HepG2 (cell line): ENCODE results near the gene PLIN5. TPM values are rescaled to one million over a fixed set of nuclear protein-coding genes. Genes with fewer than 3 reads are reported as not detected.

Source experiments
- ATAC-seq: fragments of 200-7000 bp; cut with Tn5 transposase; 3 replicates; pipeline ENCODE4 v1.9.1; 2020; ENCODE audit warnings: mild to moderate bottlenecking, moderate library complexity
- BruUV-seq: library from RNA; stranded (reverse); fragments of 400-500 nt; replicated peaks from 2 replicates; lab custom pipeline; 2021; lab: Mats Ljungman, UMichigan
- CTCF ChIA-PET: fragments of 300-600 bp; formaldehyde crosslinking; extraction: SDS; loops from one replicate; lab custom pipeline; 2021; ENCODE audit warnings: low total read pairs, inconsistent platforms, low intra/inter-chr PET ratio; lab: Yijun Ruan, JAX
- POLR2A ChIA-PET: fragments of 350-600 bp; sonication (Branson Sonifier 250); formaldehyde crosslinking; loops from one replicate; lab custom pipeline; 2020; ENCODE audit warnings: antibody characterized with exemption, inconsistent platforms; lab: Yijun Ruan, JAX
- DNase-seq: peaks from one replicate; pipeline ENCODE4 v3.0.0-alpha.2; 2015; ENCODE audit warnings: low spot score
- FAIRE-seq: peaks from 3 replicates; lab custom pipeline; 2011; peaks lifted over from hg19 to GRCh38; lab: Jason Lieb, UNC
- H2AFZ ChIP-seq: one replicate; pipeline ENCODE4 v1.6.1; 2011; ENCODE audit warnings: low read length, inconsistent platforms
- H3K27ac ChIP-seq: fragments of 300-600 bp; 3 replicates; pipeline ENCODE4 v1.8.0; 2011; ENCODE audit warnings: mixed run types, mild to moderate bottlenecking, mixed read lengths, low read length, inconsistent platforms; ENCODE audit not compliant: insufficient read depth; ENCODE audit errors: extremely low read length
- H3K27me3 ChIP-seq, 2 experiments: fragments of 200-600 bp in 1 of 2; 2 replicates in 1 of 2; 3 replicates in 1 of 2; pipeline versions ENCODE4 v1.6.0 to v1.8.0; 2011; ENCODE audit warnings: low read length in 2 of 2, mild to moderate bottlenecking in 2 of 2, moderate library complexity in 2 of 2, inconsistent platforms in 1 of 2; ENCODE audit not compliant: insufficient read depth in 2 of 2, control insufficient read depth in 1 of 2
- H3K36me3 ChIP-seq, 2 experiments: fragments of 200-600 bp in 1 of 2; replicated peaks in 1 of 2; 2 replicates in 1 of 2; 3 replicates in 1 of 2; pipeline versions ENCODE4 v1.5.1 to v1.8.0; 2011; ENCODE audit warnings: low read length in 2 of 2, inconsistent platforms in 1 of 2; ENCODE audit not compliant: insufficient read depth in 2 of 2, control insufficient read depth in 1 of 2
- H3K4me1 ChIP-seq: 2 replicates; pipeline ENCODE4 v1.5.1; 2012; ENCODE audit warnings: low read length, inconsistent platforms; ENCODE audit not compliant: insufficient read depth
- H3K4me2 ChIP-seq: 2 replicates; pipeline ENCODE4 v1.6.0; 2011; ENCODE audit warnings: low read depth, low read length, inconsistent platforms
- H3K4me3 ChIP-seq, 3 experiments: fragments of 200-600 bp in 1 of 3; sonication (generic), shearing (Covaris generic) in 1 of 3; replicated peaks in 1 of 3; 2 replicates each; pipeline ENCODE4 v1.5.1; 2011 to 2016; ENCODE audit warnings: low read length in 3 of 3, inconsistent platforms in 2 of 3, low read depth in 2 of 3, mild to moderate bottlenecking in 2 of 3, control low read depth in 1 of 3, mixed read lengths in 1 of 3; ENCODE audit not compliant: insufficient read depth in 1 of 3
- H3K79me2 ChIP-seq: one replicate; pipeline ENCODE4 v1.6.1; 2011; ENCODE audit warnings: low read length, inconsistent platforms; ENCODE audit not compliant: insufficient read depth
- H3K9ac ChIP-seq: 2 replicates; pipeline ENCODE4 v1.6.0; 2011; ENCODE audit warnings: mild to moderate bottlenecking, low read depth, low read length, inconsistent platforms; ENCODE audit not compliant: insufficient read depth
- H3K9me3 ChIP-seq: 2 replicates; pipeline ENCODE4 v1.5.1; 2012; ENCODE audit warnings: mild to moderate bottlenecking, low read length
- H4K20me1 ChIP-seq: 2 replicates; pipeline ENCODE4 v1.6.0; 2011; ENCODE audit warnings: inconsistent platforms, mild to moderate bottlenecking, low read length, moderate library complexity; ENCODE audit not compliant: insufficient read depth
- HMGA1 ChIP-seq: sonication (generic); formaldehyde crosslinking; conservative IDR thresholded peaks from 2 replicates; pipeline ENCODE4 v1.4.0; 2020; ENCODE audit warnings: missing genetic modification reagents
- JUNB ChIP-seq: sonication (generic); formaldehyde crosslinking; IDR thresholded peaks from 2 replicates; pipeline ENCODE4 v1.8.0; 2022; ENCODE audit warnings: missing genetic modification reagents, mild to moderate bottlenecking, borderline replicate concordance
- ZBTB8A ChIP-seq: sonication (generic); formaldehyde crosslinking; IDR thresholded peaks from 2 replicates; pipeline ENCODE4 v1.4.0; 2020; ENCODE audit warnings: mild to moderate bottlenecking, low read depth, missing genetic modification reagents, borderline replicate concordance
- ZNF260 ChIP-seq: sonication (generic); formaldehyde crosslinking; IDR thresholded peaks from 2 replicates; pipeline ENCODE4 v1.4.0; 2020; ENCODE audit warnings: missing genetic modification reagents, low read depth, mild to moderate bottlenecking, borderline replicate concordance
- ZNF678 ChIP-seq: sonication (generic); formaldehyde crosslinking; IDR thresholded peaks from 2 replicates; pipeline ENCODE4 v1.4.0; 2020; ENCODE audit warnings: mild to moderate bottlenecking, missing genetic modification reagents
- ZNF776 ChIP-seq: sonication (generic); formaldehyde crosslinking; IDR thresholded peaks from 2 replicates; pipeline ENCODE4 v1.4.0; 2020; ENCODE audit warnings: mild to moderate bottlenecking, missing genetic modification reagents
- ZZZ3 ChIP-seq: sonication (generic); formaldehyde crosslinking; IDR thresholded peaks from 2 replicates; pipeline ENCODE4 v1.4.0; 2020; ENCODE audit warnings: missing genetic modification reagents, mild to moderate bottlenecking, borderline replicate concordance
- WGBS: methylation state at CpG from one replicate; pipeline ENCODE4 v1.1.6; 2017; ENCODE audit warnings: low lambda C conversion rate; 5-methylcytosine and 5-hydroxymethylcytosine counted together
- in situ Hi-C: cut with HindIII; loops from 2 replicates; pipeline ENCODE4 v1.10.0; 2017; ENCODE audit warnings: low pct_unique_long_range_greater_than_20kb; ENCODE audit not compliant: extremely low pct_ligation_motif_present
- intact Hi-C: fragments of 100-400 bp; cut with micrococcal nuclease; formaldehyde crosslinking; loops from one replicate; pipeline ENCODE4 v1.10.0; 2022; ENCODE audit not compliant: unreplicated experiment
- polyA plus RNA-seq, 8 experiments: library from polyadenylated mRNA; depleted of rRNA in 3 of 8; stranded (reverse) in 7 of 8; unstranded in 1 of 8; fragments of >200 nt; fragmentation: Illumina TruSeq in 4 of 8; extraction: Trizol in 4 of 8; gene quantifications; 2 replicates each; pipeline versions ENCODE4 v1.2.1 to v1.2.3, GENCODE V29; 2011 to 2016; ENCODE audit warnings: low read depth in 4 of 8, missing spikeins in 1 of 8, mixed read lengths in 1 of 8; ENCODE audit not compliant: insufficient read depth in 1 of 8
- total RNA-seq, 5 experiments: library from RNA; depleted of rRNA; stranded (reverse); fragments of >200 nt; fragmentation: Illumina TruSeq; extraction: Trizol; gene quantifications; 2 replicates each; pipeline ENCODE4 v1.2.3, GENCODE V29; 2016; ENCODE audit warnings: low read depth in 1 of 5
- TF ChIP-seq, protein P1 (sequence below): sonication (generic); formaldehyde crosslinking; IDR thresholded peaks from 2 replicates; pipeline ENCODE4 v1.8.0; 2022; ENCODE audit warnings: missing genetic modification reagents, mild to moderate bottlenecking, moderate library complexity, borderline replicate concordance

Gene PLIN5
- total and polyA plus RNA-seq, 2 of the 13 experiments (the other 11 are each of a cell fraction or from before 2014, with no cell fraction given): 1.8 to 4.8 TPM

DNA sequence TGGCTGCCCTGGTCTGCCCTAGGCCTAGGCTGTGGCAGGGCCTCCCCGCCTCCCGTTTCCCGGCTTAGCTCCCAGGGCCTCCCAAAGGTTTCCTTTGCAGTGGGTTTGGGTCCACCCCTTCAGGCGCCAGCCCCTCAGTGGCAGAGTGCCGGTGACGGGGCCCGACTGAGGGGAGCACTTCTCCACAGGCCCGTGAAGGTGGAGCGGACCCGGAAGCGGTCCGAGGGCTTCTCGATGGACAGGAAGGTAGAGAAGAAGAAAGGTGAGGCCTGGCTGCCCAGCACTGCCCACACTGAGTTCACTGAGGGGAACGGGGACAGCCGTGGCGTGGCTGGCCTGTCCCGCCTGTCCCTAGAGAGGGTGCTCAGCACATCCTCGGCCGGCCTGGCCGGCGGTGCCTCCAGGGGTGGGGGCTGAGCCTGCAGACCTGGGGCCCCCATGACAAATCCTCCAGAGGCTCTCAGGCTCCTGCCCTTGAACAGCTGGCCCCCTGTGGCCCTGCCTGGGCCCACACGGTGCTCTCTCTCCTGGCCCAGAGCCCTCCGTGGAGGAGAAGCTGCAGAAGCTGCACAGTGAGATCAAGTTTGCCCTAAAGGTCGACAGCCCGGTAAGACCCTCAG lies 37.1 kb downstream of the PLIN5 start:
- no peak for TF ChIP-seq ZZZ3 (CRISPR knock-in tag)
- no peak for TF ChIP-seq ZBTB8A
- no peak for TF ChIP-seq HMGA1 (CRISPR knock-in tag)
- no peak for TF ChIP-seq ZNF260 (CRISPR knock-in tag)
- no peak for TF ChIP-seq ZNF678 (CRISPR knock-in tag)
- no peak for TF ChIP-seq JUNB (CRISPR knock-in tag)
- TF ChIP-seq ZNF776: no peak
- TF ChIP-seq, protein P1, sequence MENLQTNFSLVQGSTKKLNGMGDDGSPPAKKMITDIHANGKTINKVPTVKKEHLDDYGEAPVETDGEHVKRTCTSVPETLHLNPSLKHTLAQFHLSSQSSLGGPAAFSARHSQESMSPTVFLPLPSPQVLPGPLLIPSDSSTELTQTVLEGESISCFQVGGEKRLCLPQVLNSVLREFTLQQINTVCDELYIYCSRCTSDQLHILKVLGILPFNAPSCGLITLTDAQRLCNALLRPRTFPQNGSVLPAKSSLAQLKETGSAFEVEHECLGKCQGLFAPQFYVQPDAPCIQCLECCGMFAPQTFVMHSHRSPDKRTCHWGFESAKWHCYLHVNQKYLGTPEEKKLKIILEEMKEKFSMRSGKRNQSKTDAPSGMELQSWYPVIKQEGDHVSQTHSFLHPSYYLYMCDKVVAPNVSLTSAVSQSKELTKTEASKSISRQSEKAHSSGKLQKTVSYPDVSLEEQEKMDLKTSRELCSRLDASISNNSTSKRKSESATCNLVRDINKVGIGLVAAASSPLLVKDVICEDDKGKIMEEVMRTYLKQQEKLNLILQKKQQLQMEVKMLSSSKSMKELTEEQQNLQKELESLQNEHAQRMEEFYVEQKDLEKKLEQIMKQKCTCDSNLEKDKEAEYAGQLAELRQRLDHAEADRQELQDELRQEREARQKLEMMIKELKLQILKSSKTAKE: no peak
- no peak overlapping the region for H3K4me2 ChIP-seq
- ChIA-PET POLR2A (interaction anchor here (1.4 kb wide), 1 partner anchor 20 kb away, joined by 3 read pairs; the partner anchor contains the start of gene PLIN4), CTCF (no interaction called here)
- BruUV-seq: no TSS peak
- no peak overlapping the region for H3K27ac ChIP-seq
- H4K20me1 ChIP-seq: no peaks in the 10 kb centered on the region
- no peak for DNase-seq
- H3K79me2 ChIP-seq: no peaks in the 10 kb centered on the region
- no peak for FAIRE-seq
- no peaks in the 10 kb centered on the region for H3K9me3 ChIP-seq
- no peaks in the 10 kb centered on the region for H3K27me3 ChIP-seq
- ATAC-seq: no peak
- no peak overlapping the region for H2AFZ ChIP-seq
- no peaks in the 10 kb centered on the region for H3K4me1 ChIP-seq
- peaks cover 20 to 58% of the 10 kb centered on the region in 2 experiments; a peak in 4 of 5 replicates for H3K36me3 ChIP-seq
- no peak overlapping the region for H3K4me3 ChIP-seq
- WGBS: 97% methylated on average over 22 of the region's 25 CpGs
- no peak overlapping the region for H3K9ac ChIP-seq
- in situ Hi-C loops: no loop called here
- intact Hi-C loops: no loop called here
